Esophagus (tissue), 2 donors: ENCODE measurements around the gene SLC26A11. TPM values are rescaled to one million over a fixed set of nuclear protein-coding genes. Genes with fewer than 3 reads are reported as not detected.

Experiments
- H3K27ac ChIP-seq, 2 donors: one replicate each; pipeline ENCODE4 v1.5.1; 2013; ENCODE audit warnings: low read depth in 2 of 2, mild to moderate bottlenecking in 2 of 2, inconsistent platforms in 1 of 2, low read length in 1 of 2, moderate library complexity in 1 of 2
- H3K27me3 ChIP-seq, 2 donors: one replicate each; pipeline ENCODE4 v1.6.1; 2013; ENCODE audit warnings: low read length in 2 of 2, control low read depth in 1 of 2, mild to moderate bottlenecking in 1 of 2; ENCODE audit not compliant: insufficient read depth in 2 of 2, control insufficient read depth in 1 of 2
- H3K36me3 ChIP-seq, 2 donors: one replicate each; pipeline ENCODE4 v1.6.1; 2013; ENCODE audit warnings: low read length in 1 of 2; ENCODE audit not compliant: control insufficient read depth in 2 of 2, insufficient read depth in 2 of 2
- H3K4me1 ChIP-seq, 2 donors: one replicate each; pipeline ENCODE4 v1.6.1; 2013; ENCODE audit warnings: low read length in 1 of 2; ENCODE audit not compliant: control insufficient read depth in 2 of 2, insufficient read depth in 2 of 2
- H3K4me3 ChIP-seq, 2 donors: one replicate each; pipeline ENCODE4 v1.5.1; 2013; ENCODE audit warnings: low read length in 2 of 2, mild to moderate bottlenecking in 2 of 2, low read depth in 1 of 2, moderate library complexity in 1 of 2
- H3K9me3 ChIP-seq, 2 donors: one replicate each; pipeline ENCODE4 v1.6.1; 2013; ENCODE audit warnings: mild to moderate bottlenecking in 2 of 2, low read depth in 1 of 2, low read length in 1 of 2, moderate library complexity in 1 of 2; ENCODE audit not compliant: control insufficient read depth in 2 of 2, insufficient read depth in 1 of 2
- WGBS, 2 donors: extraction: QIAGEN DNeasy Blood & Tissue Kit; methylation state at CpG; one replicate each; pipeline ENCODE4 v1.1.7; 2013; 5-methylcytosine and 5-hydroxymethylcytosine counted together
- polyA plus RNA-seq, 2 donors: library from polyadenylated mRNA; stranded (reverse); fragments of 200-250 nt; gene quantifications; one replicate each; pipeline ENCODE4 v1.2.3, GENCODE V29; 2013
- donor health status: healthy with polysubstance abuse.
- donor health status: Bipolar disorder and iron deficiency.

The SLC26A11 gene
- polyA plus RNA-seq = 1 to 10 TPM; 4.7 to 6.9 TPM

GRCh38 chr17:80220054-80220735 is at the start of gene SLC26A11, which contains the start of gene SGSH:
SLC26A11 (plus strand) TSS chr17:80220427; CDS start chr17:80221561, 1,134 bp downstream.
SGSH (minus strand) TSS chr17:80220333; CDS start chr17:80220313, 20 bp downstream.
- peaks cover 0 to 15% of the 10 kb centered on the region in 2 donors for H3K36me3 ChIP-seq
- H3K27ac ChIP-seq = peak within 1 kb of the TSS; percentile 82 to 86
- WGBS, 2 donors = 0 to 1% methylated on average over 43 to 77 of the region's 77 CpGs
- H3K4me1 ChIP-seq = peaks cover 0 to 4% of the 10 kb centered on the region in 2 donors
- H3K4me3 ChIP-seq = peak within 1 kb of the TSS; percentile 77 to 95
- no peaks in the 10 kb centered on the region for H3K27me3 ChIP-seq
- no peaks in the 10 kb centered on the region for H3K9me3 ChIP-seq

GRCh38 chr17:80171681-80172080 is 48.5 kb upstream of the SLC26A11 start:
- H3K9me3 ChIP-seq = no peaks in the 10 kb centered on the region
- 87 to 88% methylated on average over 7 of the region's 7 CpGs for WGBS, 2 donors
- peaks cover 0 to 9% of the 10 kb centered on the region in 2 donors for H3K4me1 ChIP-seq
- H3K27ac ChIP-seq = no peak overlapping the region
- H3K4me3 ChIP-seq = no peak overlapping the region
- H3K27me3 ChIP-seq = no peaks in the 10 kb centered on the region
- peaks cover 0 to 5% of the 10 kb centered on the region in 2 donors for H3K36me3 ChIP-seq

GRCh38 chr17:80173126-80173525 is 47.1 kb upstream of the SLC26A11 start:
- Histone ChIP-seq H3K4me1 (peaks cover 0 to 9% of the 10 kb centered on the region in 2 donors), H3K27ac (no peak overlapping the region), H3K9me3 (no peaks in the 10 kb centered on the region), H3K36me3 (peaks cover 0 to 5% of the 10 kb centered on the region in 2 donors), H3K4me3 (no peak overlapping the region), H3K27me3 (no peaks in the 10 kb centered on the region)
- WGBS, 2 donors = 88 to 89% methylated on average over 10 to 12 of the region's 12 CpGs

GRCh38 chr17:80173916-80174315 is 46.3 kb upstream of the SLC26A11 start:
- peaks cover 0 to 8% of the 10 kb centered on the region in 2 donors for H3K4me1 ChIP-seq
- peaks cover 0 to 5% of the 10 kb centered on the region in 2 donors for H3K36me3 ChIP-seq
- H3K9me3 ChIP-seq = no peaks in the 10 kb centered on the region
- no peaks in the 10 kb centered on the region for H3K27me3 ChIP-seq
- WGBS, 2 donors = 96 to 97% methylated on average over 6 of the region's 6 CpGs
- no peak overlapping the region for H3K4me3 ChIP-seq
- H3K27ac ChIP-seq = no peak overlapping the region

GRCh38 chr17:80176757-80177156 is 43.5 kb upstream of the SLC26A11 start:
- no peak overlapping the region for H3K4me3 ChIP-seq
- 91% methylated on average over 11 of the region's 11 CpGs for WGBS, 2 donors
- no peak overlapping the region for H3K27ac ChIP-seq
- H3K36me3 ChIP-seq = peaks cover 0 to 7% of the 10 kb centered on the region in 2 donors
- H3K27me3 ChIP-seq = no peaks in the 10 kb centered on the region
- no peaks in the 10 kb centered on the region for H3K9me3 ChIP-seq
- H3K4me1 ChIP-seq = peaks cover 0 to 4% of the 10 kb centered on the region in 2 donors

GRCh38 chr17:80177986-80178595 is 42.1 kb upstream of the SLC26A11 start:
- H3K4me3 ChIP-seq = no peak overlapping the region
- H3K36me3 ChIP-seq = peaks cover 0 to 11% of the 10 kb centered on the region in 2 donors
- H3K27ac ChIP-seq = no peak overlapping the region
- peaks cover 0 to 4% of the 10 kb centered on the region in 2 donors for H3K4me1 ChIP-seq
- WGBS, 2 donors = 81 to 88% methylated on average over 21 of the region's 21 CpGs
- no peaks in the 10 kb centered on the region for H3K9me3 ChIP-seq
- no peaks in the 10 kb centered on the region for H3K27me3 ChIP-seq

- 88 to 89% methylated on average over 14 of the region's 14 CpGs for WGBS, 2 donors
- H3K36me3 ChIP-seq = peaks cover 0 to 14% of the 10 kb centered on the region in 2 donors
- no peak overlapping the region for H3K27ac ChIP-seq
- no peak overlapping the region for H3K4me3 ChIP-seq
- H3K9me3 ChIP-seq = no peaks in the 10 kb centered on the region
- H3K27me3 ChIP-seq = no peaks in the 10 kb centered on the region
- peaks cover 0 to 4% of the 10 kb centered on the region in 2 donors for H3K4me1 ChIP-seq
These were observed 40.0 kb upstream of the SLC26A11 start for GRCh38 chr17:80180192-80180591.

- H3K4me1 ChIP-seq = no peaks in the 10 kb centered on the region
- peaks cover 0 to 14% of the 10 kb centered on the region in 2 donors for H3K36me3 ChIP-seq
- 89 to 92% methylated on average over 17 of the region's 17 CpGs for WGBS, 2 donors
- H3K9me3 ChIP-seq = no peaks in the 10 kb centered on the region
- H3K27ac ChIP-seq = no peak overlapping the region
- no peak overlapping the region for H3K4me3 ChIP-seq
- H3K27me3 ChIP-seq = no peaks in the 10 kb centered on the region
These were observed 38.8 kb upstream of the SLC26A11 start for GRCh38 chr17:80181431-80181830.

- Histone ChIP-seq H3K27ac (no peak overlapping the region), H3K27me3 (no peaks in the 10 kb centered on the region), H3K36me3 (peaks cover 0 to 14% of the 10 kb centered on the region in 2 donors), H3K9me3 (no peaks in the 10 kb centered on the region), H3K4me3 (no peak overlapping the region), H3K4me1 (peaks cover 0 to 4% of the 10 kb centered on the region in 2 donors)
- 87 to 88% methylated on average over 30 of the region's 30 CpGs for WGBS, 2 donors
These were observed 37.9 kb upstream of the SLC26A11 start for GRCh38 chr17:80182118-80182844.
